ENCODE results near the gene NADK2. TPM values are rescaled to one million over a fixed set of nuclear protein-coding genes. Genes with fewer than 3 reads are reported as not detected.

Gene NADK2
- total RNA-seq, 1 donor from 2014 or later = 21.1 TPM

DNA sequence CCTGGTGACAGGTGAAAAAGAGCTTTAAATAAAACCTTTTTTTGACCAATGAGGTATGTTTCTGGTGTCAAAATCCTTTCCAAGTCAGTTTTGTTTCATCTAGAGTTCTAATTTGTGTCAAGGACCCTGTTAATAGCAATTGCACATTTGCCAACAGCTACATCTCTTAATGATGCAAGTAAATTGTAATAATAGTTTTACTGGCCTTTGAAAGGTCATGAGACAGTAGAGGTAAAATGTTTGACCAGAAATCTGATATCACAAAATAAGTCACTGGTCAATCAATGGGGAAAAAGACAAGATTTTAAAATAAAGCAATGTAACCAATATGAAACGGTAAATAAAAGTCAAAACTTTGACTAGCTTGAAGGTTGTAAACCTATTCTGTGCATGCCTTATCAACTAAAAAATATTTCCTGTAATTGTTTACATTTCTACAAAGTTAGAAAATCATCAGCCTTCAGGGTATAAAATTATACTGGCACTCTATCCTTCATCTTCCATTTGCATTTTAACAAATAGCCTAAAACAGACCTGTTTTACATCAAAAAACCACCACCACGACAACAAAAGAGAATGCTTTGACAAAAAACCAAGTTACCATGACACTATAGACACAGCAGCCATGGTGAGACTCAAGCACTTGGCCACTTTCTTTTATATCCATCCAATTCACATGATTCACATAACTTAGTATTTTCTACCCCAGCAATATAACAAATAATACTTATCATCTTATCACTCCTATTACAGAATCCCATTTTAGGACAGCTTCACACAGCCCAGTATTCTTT is 3.0 kb downstream of the NADK2 start:
- DNase-seq (no peak), ATAC-seq (no peak)
- intact Hi-C loops (cut with DNase I) = no loop called here
- no peaks in the 10 kb centered on the region for H3K36me3 ChIP-seq
- peak overlapping the region; percentile 95 for H3K27ac ChIP-seq
- H3K27me3 ChIP-seq = no peaks in the 10 kb centered on the region
- H3K4me3 ChIP-seq = no peak overlapping the region
- TF ChIP-seq, protein P1, sequence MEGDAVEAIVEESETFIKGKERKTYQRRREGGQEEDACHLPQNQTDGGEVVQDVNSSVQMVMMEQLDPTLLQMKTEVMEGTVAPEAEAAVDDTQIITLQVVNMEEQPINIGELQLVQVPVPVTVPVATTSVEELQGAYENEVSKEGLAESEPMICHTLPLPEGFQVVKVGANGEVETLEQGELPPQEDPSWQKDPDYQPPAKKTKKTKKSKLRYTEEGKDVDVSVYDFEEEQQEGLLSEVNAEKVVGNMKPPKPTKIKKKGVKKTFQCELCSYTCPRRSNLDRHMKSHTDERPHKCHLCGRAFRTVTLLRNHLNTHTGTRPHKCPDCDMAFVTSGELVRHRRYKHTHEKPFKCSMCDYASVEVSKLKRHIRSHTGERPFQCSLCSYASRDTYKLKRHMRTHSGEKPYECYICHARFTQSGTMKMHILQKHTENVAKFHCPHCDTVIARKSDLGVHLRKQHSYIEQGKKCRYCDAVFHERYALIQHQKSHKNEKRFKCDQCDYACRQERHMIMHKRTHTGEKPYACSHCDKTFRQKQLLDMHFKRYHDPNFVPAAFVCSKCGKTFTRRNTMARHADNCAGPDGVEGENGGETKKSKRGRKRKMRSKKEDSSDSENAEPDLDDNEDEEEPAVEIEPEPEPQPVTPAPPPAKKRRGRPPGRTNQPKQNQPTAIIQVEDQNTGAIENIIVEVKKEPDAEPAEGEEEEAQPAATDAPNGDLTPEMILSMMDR (IDR thresholded peaks at IDR 0.05) = no peak
- H3K9me3 ChIP-seq = no peaks in the 10 kb centered on the region
- H3K4me1 ChIP-seq = peaks cover 34% of the 10 kb centered on the region

DNA sequence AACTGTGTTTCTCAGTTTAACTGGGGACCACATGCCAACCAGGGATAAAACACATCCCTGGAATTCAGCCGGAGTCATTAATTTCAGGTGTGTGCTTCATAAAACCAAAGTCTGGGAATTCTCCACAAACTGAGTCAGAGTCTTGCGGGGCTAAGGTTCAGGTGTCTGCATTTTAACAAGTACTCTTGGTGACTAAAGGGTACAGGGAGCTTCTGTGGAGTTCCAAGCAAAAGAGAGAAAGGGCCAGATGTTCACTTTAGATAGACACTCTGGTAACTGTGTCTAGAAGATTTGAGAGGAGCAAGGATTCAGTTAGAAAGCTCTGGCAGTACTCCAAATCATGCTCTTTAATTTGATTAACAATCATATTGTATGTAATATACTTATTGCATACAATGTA is 4.0 kb downstream of the NADK2 start:
- H3K4me3 ChIP-seq = no peak overlapping the region
- H3K9me3 ChIP-seq = no peaks in the 10 kb centered on the region
- H3K36me3 ChIP-seq = no peaks in the 10 kb centered on the region
- intact Hi-C loops (cut with DNase I) = no loop called here
- DNase-seq = no peak
- peaks cover 32% of the 10 kb centered on the region for H3K4me1 ChIP-seq
- H3K27ac ChIP-seq = no peak overlapping the region
- TF ChIP-seq, protein P1 (IDR thresholded peaks at IDR 0.05) = no peak
- no peak for ATAC-seq
- H3K27me3 ChIP-seq = no peaks in the 10 kb centered on the region

DNA sequence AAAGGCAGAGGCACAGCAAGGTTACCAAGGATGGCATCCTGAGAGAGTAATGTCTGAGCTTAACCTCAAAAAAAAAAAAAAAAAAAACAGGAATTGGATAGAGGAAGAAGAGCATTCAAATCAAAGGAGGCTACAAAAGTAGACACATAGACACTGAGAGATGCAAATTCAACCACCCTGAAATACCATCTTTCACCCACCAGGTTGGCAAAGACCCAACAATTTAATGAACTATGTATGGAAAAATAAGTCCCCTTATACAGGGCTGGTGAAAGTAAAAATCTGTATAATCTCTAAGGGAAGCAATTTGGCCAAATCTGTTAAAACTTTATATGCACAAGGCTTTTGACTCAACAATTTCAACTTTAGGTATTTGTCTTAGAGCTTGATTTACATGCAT is 4.9 kb downstream of the NADK2 start:
- intact Hi-C loops (cut with DNase I) = no loop called here
- H3K36me3 ChIP-seq = no peaks in the 10 kb centered on the region

DNA sequence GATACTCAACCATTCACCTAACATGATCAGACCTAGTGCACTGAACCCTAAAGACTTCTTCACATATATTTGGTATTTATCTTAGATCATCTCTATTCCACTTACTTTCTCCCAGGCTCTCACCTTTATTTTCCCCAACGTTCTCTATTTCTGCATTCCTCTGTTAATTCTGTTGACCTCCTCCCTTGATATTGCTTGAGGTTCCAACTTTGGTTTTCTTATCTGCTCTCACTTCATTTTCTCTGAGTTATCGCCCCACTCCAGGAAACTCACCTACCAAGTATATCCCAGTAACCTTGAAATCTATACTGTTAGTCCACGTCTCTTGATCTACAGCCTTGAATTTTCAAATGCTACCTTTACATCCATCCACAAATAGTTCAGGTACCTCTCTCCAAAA is 9.2 kb downstream of the NADK2 start:
- intact Hi-C loops (cut with DNase I) = no loop called here
- no peak overlapping the region for H3K27ac ChIP-seq
- H3K9me3 ChIP-seq = no peaks in the 10 kb centered on the region
- DNase-seq = no peak
- no peak for ATAC-seq
- no peak overlapping the region for H3K4me3 ChIP-seq
- H3K27me3 ChIP-seq = no peaks in the 10 kb centered on the region
- H3K36me3 ChIP-seq = no peaks in the 10 kb centered on the region
- TF ChIP-seq, protein P1 (IDR thresholded peaks at IDR 0.05) = no peak
- peaks cover 3% of the 10 kb centered on the region for H3K4me1 ChIP-seq

More for the DNA sequence above, 4.9 kb downstream of the NADK2 start:
- TF ChIP-seq, protein P1 (IDR thresholded peaks at IDR 0.05) = no peak
- Histone ChIP-seq H3K9me3 (no peaks in the 10 kb centered on the region), H3K4me3 (no peak overlapping the region), H3K4me1 (peaks cover 29% of the 10 kb centered on the region), H3K27me3 (no peaks in the 10 kb centered on the region), H3K27ac (no peak overlapping the region)
- ATAC-seq (no peak), DNase-seq (no peak)

DNA sequence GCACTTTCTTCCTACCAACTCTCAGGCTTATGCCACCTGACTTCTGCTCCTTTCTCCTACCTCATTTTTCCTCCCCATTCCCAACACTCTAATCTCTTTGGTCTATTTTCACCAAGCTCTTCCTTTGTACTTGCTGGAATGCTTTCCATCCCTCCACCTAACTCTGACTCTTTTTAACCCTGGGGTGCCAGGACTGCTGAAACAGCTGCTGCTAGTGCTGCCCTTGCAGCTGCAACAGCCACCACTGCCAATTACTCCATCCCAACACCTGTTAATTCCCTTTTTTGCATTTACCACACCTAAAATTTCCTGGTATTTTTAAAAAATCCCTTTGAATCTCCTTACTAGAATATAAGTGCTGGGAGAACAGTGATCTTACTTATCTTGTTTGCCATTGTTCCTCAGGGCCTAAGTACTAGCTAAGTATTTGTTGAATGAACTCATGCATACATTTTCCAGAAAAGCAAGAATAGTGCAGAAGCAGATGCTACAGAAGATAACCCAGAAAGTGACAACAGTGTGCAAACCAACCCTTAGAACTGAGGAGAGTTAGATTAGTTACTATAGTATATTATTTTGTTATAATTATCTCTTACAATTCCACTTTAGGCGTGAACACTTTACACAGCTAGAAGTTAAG is 11.5 kb downstream of the NADK2 start:
- DNase-seq (no peak), ATAC-seq (no peak)
- intact Hi-C loops (cut with DNase I) = no loop called here
- peaks cover 3% of the 10 kb centered on the region for H3K4me1 ChIP-seq
- H3K36me3 ChIP-seq = peaks cover 6% of the 10 kb centered on the region
- H3K27me3 ChIP-seq = no peaks in the 10 kb centered on the region
- TF ChIP-seq, protein P1 (IDR thresholded peaks at IDR 0.05) = no peak
- no peaks in the 10 kb centered on the region for H3K9me3 ChIP-seq
- H3K4me3 ChIP-seq = no peak overlapping the region
- no peak overlapping the region for H3K27ac ChIP-seq
